ENCODE measurements around the gene NRXN3. TPM values are rescaled to one million over a fixed set of nuclear protein-coding genes. Genes with fewer than 3 reads are reported as not detected.

NRXN3 gene
- total and polyA plus RNA-seq, 2 experiments from 2014 or later, result 1.0 to 1.8 TPM

DNA sequence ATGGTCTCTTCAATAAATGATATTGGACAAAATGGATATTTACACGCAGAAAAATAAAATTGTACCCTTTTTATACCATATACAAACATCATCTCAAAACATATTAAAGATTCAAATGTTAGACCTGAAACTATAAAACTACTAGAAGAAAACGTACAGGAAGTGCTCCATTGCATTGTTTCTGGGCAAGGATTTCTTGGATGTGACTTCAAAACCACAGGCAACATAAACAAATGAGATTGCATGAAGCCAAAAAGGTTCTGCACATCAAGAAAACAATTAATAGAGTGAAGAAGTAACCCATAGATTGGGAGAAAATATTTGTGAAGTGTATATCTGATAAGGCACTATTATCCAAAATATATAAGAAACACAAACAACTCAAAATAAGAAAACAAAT, 812.4 kb downstream of the NRXN3 start (continued):
- TF ChIP-seq, protein P1, sequence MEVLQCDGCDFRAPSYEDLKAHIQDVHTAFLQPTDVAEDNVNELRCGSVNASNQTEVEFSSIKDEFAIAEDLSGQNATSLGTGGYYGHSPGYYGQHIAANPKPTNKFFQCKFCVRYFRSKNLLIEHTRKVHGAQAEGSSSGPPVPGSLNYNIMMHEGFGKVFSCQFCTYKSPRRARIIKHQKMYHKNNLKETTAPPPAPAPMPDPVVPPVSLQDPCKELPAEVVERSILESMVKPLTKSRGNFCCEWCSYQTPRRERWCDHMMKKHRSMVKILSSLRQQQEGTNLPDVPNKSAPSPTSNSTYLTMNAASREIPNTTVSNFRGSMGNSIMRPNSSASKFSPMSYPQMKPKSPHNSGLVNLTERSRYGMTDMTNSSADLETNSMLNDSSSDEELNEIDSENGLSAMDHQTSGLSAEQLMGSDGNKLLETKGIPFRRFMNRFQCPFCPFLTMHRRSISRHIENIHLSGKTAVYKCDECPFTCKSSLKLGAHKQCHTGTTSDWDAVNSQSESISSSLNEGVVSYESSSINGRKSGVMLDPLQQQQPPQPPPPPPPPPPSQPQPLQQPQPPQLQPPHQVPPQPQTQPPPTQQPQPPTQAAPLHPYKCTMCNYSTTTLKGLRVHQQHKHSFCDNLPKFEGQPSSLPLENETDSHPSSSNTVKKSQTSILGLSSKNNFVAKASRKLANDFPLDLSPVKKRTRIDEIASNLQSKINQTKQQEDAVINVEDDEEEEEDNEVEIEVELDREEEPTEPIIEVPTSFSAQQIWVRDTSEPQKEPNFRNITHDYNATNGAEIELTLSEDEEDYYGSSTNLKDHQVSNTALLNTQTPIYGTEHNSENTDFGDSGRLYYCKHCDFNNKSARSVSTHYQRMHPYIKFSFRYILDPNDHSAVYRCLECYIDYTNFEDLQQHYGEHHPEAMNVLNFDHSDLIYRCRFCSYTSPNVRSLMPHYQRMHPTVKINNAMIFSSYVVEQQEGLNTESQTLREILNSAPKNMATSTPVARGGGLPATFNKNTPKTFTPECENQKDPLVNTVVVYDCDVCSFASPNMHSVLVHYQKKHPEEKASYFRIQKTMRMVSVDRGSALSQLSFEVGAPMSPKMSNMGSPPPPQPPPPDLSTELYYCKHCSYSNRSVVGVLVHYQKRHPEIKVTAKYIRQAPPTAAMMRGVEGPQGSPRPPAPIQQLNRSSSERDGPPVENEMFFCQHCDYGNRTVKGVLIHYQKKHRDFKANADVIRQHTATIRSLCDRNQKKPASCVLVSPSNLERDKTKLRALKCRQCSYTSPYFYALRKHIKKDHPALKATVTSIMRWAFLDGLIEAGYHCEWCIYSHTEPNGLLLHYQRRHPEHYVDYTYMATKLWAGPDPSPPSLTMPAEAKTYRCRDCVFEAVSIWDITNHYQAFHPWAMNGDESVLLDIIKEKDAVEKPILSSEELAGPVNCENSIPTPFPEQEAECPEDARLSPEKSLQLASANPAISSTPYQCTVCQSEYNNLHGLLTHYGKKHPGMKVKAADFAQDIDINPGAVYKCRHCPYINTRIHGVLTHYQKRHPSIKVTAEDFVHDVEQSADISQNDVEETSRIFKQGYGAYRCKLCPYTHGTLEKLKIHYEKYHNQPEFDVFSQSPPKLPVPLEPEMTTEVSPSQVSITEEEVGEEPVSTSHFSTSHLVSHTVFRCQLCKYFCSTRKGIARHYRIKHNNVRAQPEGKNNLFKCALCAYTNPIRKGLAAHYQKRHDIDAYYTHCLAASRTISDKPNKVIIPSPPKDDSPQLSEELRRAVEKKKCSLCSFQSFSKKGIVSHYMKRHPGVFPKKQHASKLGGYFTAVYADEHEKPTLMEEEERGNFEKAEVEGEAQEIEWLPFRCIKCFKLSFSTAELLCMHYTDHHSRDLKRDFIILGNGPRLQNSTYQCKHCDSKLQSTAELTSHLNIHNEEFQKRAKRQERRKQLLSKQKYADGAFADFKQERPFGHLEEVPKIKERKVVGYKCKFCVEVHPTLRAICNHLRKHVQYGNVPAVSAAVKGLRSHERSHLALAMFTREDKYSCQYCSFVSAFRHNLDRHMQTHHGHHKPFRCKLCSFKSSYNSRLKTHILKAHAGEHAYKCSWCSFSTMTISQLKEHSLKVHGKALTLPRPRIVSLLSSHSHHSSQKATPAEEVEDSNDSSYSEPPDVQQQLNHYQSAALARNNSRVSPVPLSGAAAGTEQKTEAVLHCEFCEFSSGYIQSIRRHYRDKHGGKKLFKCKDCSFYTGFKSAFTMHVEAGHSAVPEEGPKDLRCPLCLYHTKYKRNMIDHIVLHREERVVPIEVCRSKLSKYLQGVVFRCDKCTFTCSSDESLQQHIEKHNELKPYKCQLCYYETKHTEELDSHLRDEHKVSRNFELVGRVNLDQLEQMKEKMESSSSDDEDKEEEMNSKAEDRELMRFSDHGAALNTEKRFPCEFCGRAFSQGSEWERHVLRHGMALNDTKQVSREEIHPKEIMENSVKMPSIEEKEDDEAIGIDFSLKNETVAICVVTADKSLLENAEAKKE (CRISPR knock-in tag; IDR thresholded peaks at IDR 0.05), result no peak
- no peak for TF ChIP-seq STAT1 (IDR thresholded peaks at IDR 0.05; ENCODE audit: unreplicated experiment)

DNA sequence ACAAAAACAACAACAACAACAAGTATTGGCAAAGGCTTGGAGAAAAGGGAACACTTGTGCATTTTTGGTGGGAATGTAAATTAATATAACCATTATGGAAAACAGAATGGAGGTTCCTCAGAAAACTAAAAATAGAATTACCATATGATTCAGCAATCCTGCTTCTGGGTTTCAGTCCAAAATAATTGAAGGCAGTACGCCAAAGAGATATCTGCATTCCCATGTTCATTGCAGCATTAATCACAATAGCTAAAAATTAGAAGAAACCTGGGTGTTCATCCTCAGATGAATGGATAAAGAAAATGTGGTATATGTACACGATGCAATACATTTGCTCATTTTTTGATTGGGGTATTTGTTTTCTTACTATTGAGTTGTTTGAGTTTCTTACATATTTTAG, 813.0 kb downstream of the NRXN3 start:
- H3K9me3 Mint-ChIP-seq, result 0 out of 3 replicates have a peak, but pooled peaks cover 2% of the 10 kb centered on the region
- no peak overlapping the region for H2AFZ ChIP-seq
- peaks cover 15% of the 10 kb centered on the region for H3K4me1 Mint-ChIP-seq
- H3K4me1 ChIP-seq (ENCODE audit: insufficient read depth), result peaks cover 35% of the 10 kb centered on the region
- no peak overlapping the region for H3K27ac ChIP-seq (ENCODE audit: low read depth)
- H3K4me2 ChIP-seq, result no peak overlapping the region
- peaks cover 12% of the 10 kb centered on the region; the same call in 1 of the 2 replicates for H3K27me3 ChIP-seq (ENCODE audit: insufficient read depth)
- H3F3A ChIP-seq (replicated peaks; ENCODE audit: low read depth), result no peaks in the 10 kb centered on the region
- no peak overlapping the region for H3K4me3 ChIP-seq
- ATAC-seq (no peak), DNase-seq (ENCODE audit: low spot score) (no peak)
- H3K27me3 Mint-ChIP-seq (ENCODE audit: insufficient read depth, low read depth, poor library complexity), result peaks cover 6% of the 10 kb centered on the region
- H3K9me2 ChIP-seq (ENCODE audit: insufficient read depth), result no peaks in the 10 kb centered on the region
- peaks cover 5% of the 10 kb centered on the region; the same call in 1 of the 2 replicates for H3K36me3 ChIP-seq (ENCODE audit: insufficient read depth)
- no peak overlapping the region for H3K4me3 Mint-ChIP-seq
- no peak overlapping the region for H3K27ac Mint-ChIP-seq
- no peaks in the 10 kb centered on the region for H3K36me3 Mint-ChIP-seq (ENCODE audit: low read depth)
- H3K79me2 ChIP-seq (replicated peaks; ENCODE audit: insufficient read depth), result no peaks in the 10 kb centered on the region
- H4K20me1 ChIP-seq (replicated peaks; ENCODE audit: insufficient read depth), result no peaks in the 10 kb centered on the region
- TF ChIP-seq EZH2 (IDR thresholded peaks at IDR 0.05; ENCODE audit: low read depth, unreplicated experiment) (no peak), ZNF331 (CRISPR knock-in tag; IDR thresholded peaks at IDR 0.05; ENCODE audit: low read depth) (no peak), POLR2AphosphoS5 (IDR thresholded peaks at IDR 0.05; ENCODE audit: low read depth) (no peak), EZH2phosphoT487 (IDR thresholded peaks at IDR 0.05; ENCODE audit: unreplicated experiment) (no peak), ZNF114 (CRISPR knock-in tag; IDR thresholded peaks at IDR 0.05) (no peak), STAT1 (IDR thresholded peaks at IDR 0.05; ENCODE audit: unreplicated experiment) (no peak), CREB1 (CRISPR knock-in tag; IDR thresholded peaks at IDR 0.05; ENCODE audit: low read depth) (no peak), NANOG (IDR thresholded peaks at IDR 0.05; ENCODE audit: borderline replicate concordance) (no peak), JUNB (IDR thresholded peaks at IDR 0.05; ENCODE audit: unreplicated experiment) (no peak)
- TF ChIP-seq, protein P2, sequence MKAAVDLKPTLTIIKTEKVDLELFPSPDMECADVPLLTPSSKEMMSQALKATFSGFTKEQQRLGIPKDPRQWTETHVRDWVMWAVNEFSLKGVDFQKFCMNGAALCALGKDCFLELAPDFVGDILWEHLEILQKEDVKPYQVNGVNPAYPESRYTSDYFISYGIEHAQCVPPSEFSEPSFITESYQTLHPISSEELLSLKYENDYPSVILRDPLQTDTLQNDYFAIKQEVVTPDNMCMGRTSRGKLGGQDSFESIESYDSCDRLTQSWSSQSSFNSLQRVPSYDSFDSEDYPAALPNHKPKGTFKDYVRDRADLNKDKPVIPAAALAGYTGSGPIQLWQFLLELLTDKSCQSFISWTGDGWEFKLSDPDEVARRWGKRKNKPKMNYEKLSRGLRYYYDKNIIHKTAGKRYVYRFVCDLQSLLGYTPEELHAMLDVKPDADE (IDR thresholded peaks at IDR 0.05), result no peak
- TF ChIP-seq, protein P3, sequence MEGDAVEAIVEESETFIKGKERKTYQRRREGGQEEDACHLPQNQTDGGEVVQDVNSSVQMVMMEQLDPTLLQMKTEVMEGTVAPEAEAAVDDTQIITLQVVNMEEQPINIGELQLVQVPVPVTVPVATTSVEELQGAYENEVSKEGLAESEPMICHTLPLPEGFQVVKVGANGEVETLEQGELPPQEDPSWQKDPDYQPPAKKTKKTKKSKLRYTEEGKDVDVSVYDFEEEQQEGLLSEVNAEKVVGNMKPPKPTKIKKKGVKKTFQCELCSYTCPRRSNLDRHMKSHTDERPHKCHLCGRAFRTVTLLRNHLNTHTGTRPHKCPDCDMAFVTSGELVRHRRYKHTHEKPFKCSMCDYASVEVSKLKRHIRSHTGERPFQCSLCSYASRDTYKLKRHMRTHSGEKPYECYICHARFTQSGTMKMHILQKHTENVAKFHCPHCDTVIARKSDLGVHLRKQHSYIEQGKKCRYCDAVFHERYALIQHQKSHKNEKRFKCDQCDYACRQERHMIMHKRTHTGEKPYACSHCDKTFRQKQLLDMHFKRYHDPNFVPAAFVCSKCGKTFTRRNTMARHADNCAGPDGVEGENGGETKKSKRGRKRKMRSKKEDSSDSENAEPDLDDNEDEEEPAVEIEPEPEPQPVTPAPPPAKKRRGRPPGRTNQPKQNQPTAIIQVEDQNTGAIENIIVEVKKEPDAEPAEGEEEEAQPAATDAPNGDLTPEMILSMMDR (conservative IDR thresholded peaks at IDR 0.05; ENCODE audit: low read depth in 2 of 2), result no peak
- TF ChIP-seq, protein P4, sequence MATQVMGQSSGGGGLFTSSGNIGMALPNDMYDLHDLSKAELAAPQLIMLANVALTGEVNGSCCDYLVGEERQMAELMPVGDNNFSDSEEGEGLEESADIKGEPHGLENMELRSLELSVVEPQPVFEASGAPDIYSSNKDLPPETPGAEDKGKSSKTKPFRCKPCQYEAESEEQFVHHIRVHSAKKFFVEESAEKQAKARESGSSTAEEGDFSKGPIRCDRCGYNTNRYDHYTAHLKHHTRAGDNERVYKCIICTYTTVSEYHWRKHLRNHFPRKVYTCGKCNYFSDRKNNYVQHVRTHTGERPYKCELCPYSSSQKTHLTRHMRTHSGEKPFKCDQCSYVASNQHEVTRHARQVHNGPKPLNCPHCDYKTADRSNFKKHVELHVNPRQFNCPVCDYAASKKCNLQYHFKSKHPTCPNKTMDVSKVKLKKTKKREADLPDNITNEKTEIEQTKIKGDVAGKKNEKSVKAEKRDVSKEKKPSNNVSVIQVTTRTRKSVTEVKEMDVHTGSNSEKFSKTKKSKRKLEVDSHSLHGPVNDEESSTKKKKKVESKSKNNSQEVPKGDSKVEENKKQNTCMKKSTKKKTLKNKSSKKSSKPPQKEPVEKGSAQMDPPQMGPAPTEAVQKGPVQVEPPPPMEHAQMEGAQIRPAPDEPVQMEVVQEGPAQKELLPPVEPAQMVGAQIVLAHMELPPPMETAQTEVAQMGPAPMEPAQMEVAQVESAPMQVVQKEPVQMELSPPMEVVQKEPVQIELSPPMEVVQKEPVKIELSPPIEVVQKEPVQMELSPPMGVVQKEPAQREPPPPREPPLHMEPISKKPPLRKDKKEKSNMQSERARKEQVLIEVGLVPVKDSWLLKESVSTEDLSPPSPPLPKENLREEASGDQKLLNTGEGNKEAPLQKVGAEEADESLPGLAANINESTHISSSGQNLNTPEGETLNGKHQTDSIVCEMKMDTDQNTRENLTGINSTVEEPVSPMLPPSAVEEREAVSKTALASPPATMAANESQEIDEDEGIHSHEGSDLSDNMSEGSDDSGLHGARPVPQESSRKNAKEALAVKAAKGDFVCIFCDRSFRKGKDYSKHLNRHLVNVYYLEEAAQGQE (IDR thresholded peaks at IDR 0.05; ENCODE audit: unreplicated experiment), result no peak

Measured in GM23338 (cell line).